Stimulated activated CD4-positive, alpha-beta T cell treated with anti-CD3 and anti-CD28 coated beads, Interleukin-1b, Interleukin-23, amount 100 ng/mL, for 1 hour (primary cell): Measurements from ENCODE around the gene C5orf15.
"Not testable (repeated sequence)": the region's sequence is repeated elsewhere in the genome, so short reads cannot be mapped to it uniquely, and the experiment has no call there.

ENCODE experiments used
- DNase-seq, 2 donors: peaks; one replicate each; pipeline ENCODE4 v3.0.0-alpha.2; 2020; ENCODE audit warnings: low read depth in 2 of 2

Gene C5orf15

GRCh38 chr5:133938039-133938821, 30.2 kb downstream of the C5orf15 start:
- no peak for DNase-seq

DNA sequence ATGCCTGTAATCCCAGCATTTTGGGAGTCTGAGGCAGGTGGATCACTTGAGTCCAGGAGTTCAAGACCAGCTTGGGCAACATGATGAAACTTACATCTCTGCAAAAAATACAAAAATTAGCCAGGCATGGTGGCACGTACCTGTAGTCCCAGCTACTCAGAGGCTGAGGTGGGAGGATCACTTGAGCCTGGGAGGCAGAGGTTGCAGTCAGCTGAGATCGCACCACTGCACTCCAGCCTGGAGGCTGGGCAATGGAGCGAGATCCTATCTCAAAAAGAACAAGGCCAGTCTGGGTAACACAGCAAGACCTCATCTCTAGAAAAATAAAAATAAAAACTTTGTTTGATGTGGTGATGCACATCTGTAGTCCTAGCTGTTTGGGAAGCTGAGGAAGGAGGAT, 30.8 kb downstream of the C5orf15 start:
- DNase-seq: not testable (repeated sequence)

DNA sequence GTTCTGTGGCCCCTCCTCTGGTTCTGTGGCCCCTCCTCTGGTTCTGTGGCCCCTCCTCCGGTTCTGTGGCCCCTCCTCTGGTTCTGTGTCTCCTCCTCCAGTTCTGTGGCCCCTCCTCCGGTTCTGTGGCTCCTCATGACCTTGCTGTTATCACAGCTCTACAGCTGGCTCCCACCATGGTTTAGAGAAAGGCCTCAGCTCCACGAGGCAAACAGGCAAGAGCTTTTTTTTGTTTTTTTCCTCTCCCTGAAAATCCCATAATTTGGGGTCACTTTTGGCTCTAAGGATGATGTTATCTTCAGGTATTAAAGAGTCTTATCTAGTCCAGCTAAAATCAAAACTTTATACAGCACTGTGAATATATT, 31.8 kb downstream of the C5orf15 start:
- DNase-seq: no peak

- not testable (repeated sequence) for DNase-seq
Observed at GRCh38 chr5:133935991-133936650, 32.3 kb downstream of the C5orf15 start.

DNA sequence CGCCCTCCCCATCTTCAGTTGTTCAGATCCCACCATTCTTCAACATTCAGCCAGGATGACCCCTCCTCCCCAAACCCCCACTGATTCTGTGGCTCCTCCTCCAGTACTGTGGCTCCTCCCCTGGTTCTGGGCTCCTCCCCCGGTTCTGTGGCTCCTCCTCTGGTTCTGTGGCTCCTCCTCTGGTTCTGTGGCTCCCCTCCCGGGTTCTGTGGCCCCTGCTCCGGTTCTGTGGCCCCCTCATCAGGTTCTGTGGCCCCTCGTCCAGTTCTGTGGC, 32.8 kb downstream of the C5orf15 start:
- DNase-seq: no peak

- no peak for DNase-seq
Observed at GRCh38 chr5:133934822-133935666, 33.4 kb downstream of the C5orf15 start.

- DNase-seq: no peak
Observed at GRCh38 chr5:133934311-133934710, 34.1 kb downstream of the C5orf15 start.

GRCh38 chr5:133933670-133934295, 34.6 kb downstream of the C5orf15 start:
- DNase-seq: no peak

- DNase-seq: no peak
Observed at GRCh38 chr5:133933169-133933509, 35.3 kb downstream of the C5orf15 start.

DNA sequence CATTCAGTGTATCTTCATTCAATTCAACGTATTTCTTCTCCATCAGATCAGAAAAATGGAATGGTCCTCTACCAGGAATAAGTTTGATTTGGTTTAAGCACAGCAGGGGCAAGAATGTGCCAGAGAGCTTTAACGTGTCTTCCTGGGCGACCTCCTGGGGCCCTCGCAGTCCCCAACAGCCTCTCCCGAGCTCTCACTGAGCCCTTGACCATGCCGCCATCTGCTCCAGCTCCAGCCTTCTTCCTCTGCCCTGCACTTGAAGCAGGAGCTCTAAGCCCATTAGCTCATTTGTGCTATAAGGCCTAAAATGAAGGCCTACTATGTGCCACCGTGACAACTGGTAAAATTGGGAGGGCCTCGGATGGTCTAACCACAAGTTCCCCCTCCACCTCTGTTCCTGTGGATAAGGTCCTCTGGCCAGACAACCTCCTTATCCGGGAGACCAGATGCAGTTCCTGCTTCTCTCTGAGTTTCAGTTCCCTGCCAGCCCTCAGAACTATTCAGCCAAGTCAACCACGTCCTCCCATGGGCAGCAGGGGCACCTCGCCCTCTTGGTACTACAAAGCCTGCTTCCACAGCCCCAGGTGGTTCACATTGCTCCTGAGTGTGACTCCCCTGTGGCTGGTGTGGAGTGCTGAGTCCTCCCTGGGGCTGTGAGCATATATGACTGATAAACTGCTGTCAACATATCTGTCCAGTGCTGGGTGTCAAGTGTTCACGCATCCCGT, 35.8 kb downstream of the C5orf15 start:
- DNase-seq: no peak

DNA sequence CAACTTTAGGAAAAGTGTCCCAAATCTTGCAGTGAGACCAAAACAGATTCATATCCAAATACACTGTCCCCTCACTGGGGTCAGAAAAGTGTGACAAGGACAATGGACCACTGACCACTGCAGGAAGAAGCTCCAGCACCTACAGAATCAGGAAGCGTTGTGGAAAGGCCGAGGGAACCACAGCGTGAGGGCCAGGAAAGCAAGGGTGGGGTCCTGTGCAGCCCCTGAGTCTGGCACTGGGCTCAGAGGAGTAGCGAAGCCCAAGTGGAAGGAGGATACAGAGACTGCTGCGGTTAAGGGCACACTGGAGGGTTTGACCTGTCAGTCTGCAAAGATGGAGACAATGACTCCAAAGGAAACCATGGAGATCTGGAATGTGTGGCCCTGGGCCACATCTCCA, 36.9 kb downstream of the C5orf15 start:
- DNase-seq: no peak

DNA sequence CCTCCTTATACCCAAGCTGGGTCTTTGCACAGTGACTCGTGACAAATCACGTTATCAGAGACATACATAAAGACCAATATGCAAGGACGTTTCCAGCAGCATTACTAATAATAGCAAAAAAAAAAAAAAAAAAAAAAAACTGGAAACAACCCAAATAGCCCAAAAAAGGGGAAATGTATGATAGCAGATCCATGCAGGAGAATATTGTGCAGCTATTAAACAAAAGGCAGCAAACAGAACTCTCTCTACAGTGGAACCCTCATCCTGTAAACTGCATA, 37.7 kb downstream of the C5orf15 start:
- no peak for DNase-seq

- peak in 1 of 2 donors; percentile 45 for DNase-seq
Observed at GRCh38 chr5:133930061-133930812, 38.2 kb downstream of the C5orf15 start.

GRCh38 chr5:133928587-133929393, 39.6 kb downstream of the C5orf15 start:
- no peak for DNase-seq

GRCh38 chr5:133927300-133928180, 40.9 kb downstream of the C5orf15 start:
- DNase-seq: no peak

GRCh38 chr5:133926489-133927299, 41.7 kb downstream of the C5orf15 start:
- no peak for DNase-seq

DNA sequence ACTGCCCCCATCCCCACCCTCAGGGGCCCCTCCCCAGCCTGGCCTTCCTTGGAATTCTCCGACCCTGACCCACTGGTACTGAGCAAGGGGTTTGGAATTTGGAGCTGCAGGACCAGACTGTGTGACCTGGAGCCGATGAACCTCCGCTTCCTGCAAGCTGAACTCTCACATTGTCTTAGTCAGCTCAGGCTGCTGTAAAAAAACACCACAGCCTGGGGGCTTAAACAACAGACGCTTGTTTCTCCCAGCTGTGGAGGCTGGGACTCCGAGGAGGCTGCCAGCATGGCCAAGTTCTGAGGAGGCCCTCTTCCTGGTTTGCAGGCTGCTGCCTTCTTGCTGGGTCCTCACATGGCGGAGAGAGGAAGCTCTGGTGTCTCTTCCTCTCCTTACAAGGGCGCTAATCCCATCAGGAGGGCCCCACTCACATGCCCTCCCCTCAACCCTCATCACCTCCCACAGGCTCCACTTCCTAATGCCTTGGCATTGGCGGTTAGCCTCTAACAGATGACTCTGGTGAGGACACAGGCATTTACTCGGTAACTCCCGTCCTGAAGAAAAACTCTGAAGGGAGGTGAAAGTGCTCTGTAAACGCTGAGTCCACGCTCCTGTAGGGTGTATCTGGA, 42.4 kb downstream of the C5orf15 start:
- DNase-seq: no peak

- no peak for DNase-seq
Observed at GRCh38 chr5:133925269-133925668, 43.2 kb downstream of the C5orf15 start.
